ENCODE data around the gene CAPN14.

CAPN14 gene

DNA sequence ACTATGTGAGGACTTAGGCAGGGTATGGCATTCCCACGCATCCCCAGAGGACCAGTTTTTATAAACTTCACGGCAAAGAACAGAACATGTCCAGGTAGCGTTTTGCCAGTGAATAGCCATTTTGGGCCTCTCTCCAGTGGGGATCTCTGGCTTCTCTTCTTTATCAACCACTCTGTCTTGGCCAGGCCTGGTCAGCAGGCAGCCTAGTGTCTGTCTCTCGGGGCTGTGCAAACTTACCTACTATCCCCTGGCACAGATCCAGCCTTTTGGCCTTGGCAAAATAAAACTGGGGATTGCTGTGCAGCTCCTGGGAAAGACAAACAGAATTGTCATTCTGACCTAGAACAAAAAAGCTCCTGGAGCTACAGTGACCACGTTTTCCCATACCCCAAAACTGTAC, 14.5 kb downstream of the CAPN14 start:
- Histone ChIP-seq H3K27ac (ENCODE audit: low read length) (no peak overlapping the region), H3K9ac (ENCODE audit: low read length) (no peak overlapping the region), H3K9me3 (ENCODE audit: control insufficient read depth, low read depth, low read length) (no peaks in the 10 kb centered on the region), H3K4me1 (ENCODE audit: control insufficient read depth, low read depth, low read length) (peaks cover under 1% of the 10 kb centered on the region), H3K36me3 (ENCODE audit: control insufficient read depth, low read depth, low read length) (no peaks in the 10 kb centered on the region), H3K27me3 (ENCODE audit: control insufficient read depth, insufficient read depth, low read length) (no peaks in the 10 kb centered on the region), H3K4me3 (ENCODE audit: low read length) (no peak overlapping the region)

- no peaks in the 10 kb centered on the region for H3K27me3 ChIP-seq (ENCODE audit: control insufficient read depth, insufficient read depth, low read length)
- H3K4me1 ChIP-seq (ENCODE audit: control insufficient read depth, low read depth, low read length): no peaks in the 10 kb centered on the region
- H3K27ac ChIP-seq (ENCODE audit: low read length): no peak overlapping the region
- no peaks in the 10 kb centered on the region for H3K36me3 ChIP-seq (ENCODE audit: control insufficient read depth, low read depth, low read length)
- no peaks in the 10 kb centered on the region for H3K9me3 ChIP-seq (ENCODE audit: control insufficient read depth, low read depth, low read length)
- H3K4me3 ChIP-seq (ENCODE audit: low read length): no peak overlapping the region
- H3K9ac ChIP-seq (ENCODE audit: low read length): no peak overlapping the region
Measured at GRCh38 chr2:31202041-31202440, 15.3 kb downstream of the CAPN14 start.

DNA sequence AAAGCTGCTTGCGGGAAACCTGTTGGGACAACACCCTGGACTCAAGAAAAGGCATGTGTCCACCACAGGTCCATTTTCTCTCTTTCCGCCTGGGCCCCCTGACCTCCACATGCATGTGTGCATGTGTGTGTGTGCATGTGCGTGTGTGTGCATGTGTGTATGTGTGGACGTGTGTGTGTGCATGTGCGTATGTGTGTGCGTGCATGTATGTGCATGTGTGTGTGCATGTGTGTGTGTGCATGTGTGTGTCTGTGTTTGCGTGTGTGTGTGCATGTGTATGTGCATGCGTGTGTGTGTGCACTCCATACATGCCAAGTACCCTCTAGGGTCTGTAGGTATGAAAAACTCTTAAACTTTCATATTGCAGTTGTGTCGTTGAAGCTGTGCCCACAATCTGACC, 16.3 kb downstream of the CAPN14 start:
- Histone ChIP-seq H3K9me3 (ENCODE audit: control insufficient read depth, low read depth, low read length) (no peaks in the 10 kb centered on the region), H3K27me3 (ENCODE audit: control insufficient read depth, insufficient read depth, low read length) (no peaks in the 10 kb centered on the region), H3K36me3 (ENCODE audit: control insufficient read depth, low read depth, low read length) (no peaks in the 10 kb centered on the region), H3K9ac (ENCODE audit: low read length) (no peak overlapping the region), H3K27ac (ENCODE audit: low read length) (no peak overlapping the region), H3K4me1 (ENCODE audit: control insufficient read depth, low read depth, low read length) (no peaks in the 10 kb centered on the region), H3K4me3 (ENCODE audit: low read length) (no peak overlapping the region)

- Histone ChIP-seq H3K9me3 (ENCODE audit: control insufficient read depth, low read depth, low read length) (no peaks in the 10 kb centered on the region), H3K27ac (ENCODE audit: low read length) (no peak overlapping the region), H3K27me3 (ENCODE audit: control insufficient read depth, insufficient read depth, low read length) (no peaks in the 10 kb centered on the region), H3K4me1 (ENCODE audit: control insufficient read depth, low read depth, low read length) (no peaks in the 10 kb centered on the region), H3K9ac (ENCODE audit: low read length) (no peak overlapping the region), H3K36me3 (ENCODE audit: control insufficient read depth, low read depth, low read length) (no peaks in the 10 kb centered on the region), H3K4me3 (ENCODE audit: low read length) (no peak overlapping the region)
Measured at GRCh38 chr2:31199206-31199605, 18.1 kb downstream of the CAPN14 start.

GRCh38 chr2:31197669-31198068, 19.6 kb downstream of the CAPN14 start:
- Histone ChIP-seq H3K9ac (ENCODE audit: low read length) (no peak overlapping the region), H3K4me1 (ENCODE audit: control insufficient read depth, low read depth, low read length) (no peaks in the 10 kb centered on the region), H3K27me3 (ENCODE audit: control insufficient read depth, insufficient read depth, low read length) (no peaks in the 10 kb centered on the region), H3K27ac (ENCODE audit: low read length) (no peak overlapping the region), H3K4me3 (ENCODE audit: low read length) (no peak overlapping the region), H3K36me3 (ENCODE audit: control insufficient read depth, low read depth, low read length) (no peaks in the 10 kb centered on the region), H3K9me3 (ENCODE audit: control insufficient read depth, low read depth, low read length) (no peaks in the 10 kb centered on the region)

DNA sequence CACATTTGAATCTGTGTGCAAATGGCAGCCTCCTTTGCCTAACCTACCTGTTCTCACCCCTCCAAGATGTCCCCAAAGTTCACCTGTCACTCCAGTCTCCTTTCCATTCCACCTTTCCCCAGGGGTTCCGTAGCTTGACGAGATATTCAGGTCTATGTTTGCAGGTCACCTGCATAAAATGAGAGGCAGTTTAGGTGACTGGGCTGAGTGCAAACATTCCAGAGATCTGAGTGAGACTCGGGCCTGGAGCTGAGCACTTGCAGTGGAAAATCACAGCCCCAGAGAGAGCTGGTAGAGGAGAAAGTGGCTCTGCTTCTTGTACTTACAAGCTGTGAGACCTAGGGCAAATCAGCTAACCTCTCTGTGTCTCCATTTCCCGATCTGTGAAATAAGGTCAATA, 20.1 kb downstream of the CAPN14 start:
- no peaks in the 10 kb centered on the region for H3K4me1 ChIP-seq (ENCODE audit: control insufficient read depth, low read depth, low read length)
- no peaks in the 10 kb centered on the region for H3K27me3 ChIP-seq (ENCODE audit: control insufficient read depth, insufficient read depth, low read length)
- H3K9ac ChIP-seq (ENCODE audit: low read length): no peak overlapping the region
- H3K9me3 ChIP-seq (ENCODE audit: control insufficient read depth, low read depth, low read length): no peaks in the 10 kb centered on the region
- H3K36me3 ChIP-seq (ENCODE audit: control insufficient read depth, low read depth, low read length): no peaks in the 10 kb centered on the region
- no peak overlapping the region for H3K27ac ChIP-seq (ENCODE audit: low read length)
- H3K4me3 ChIP-seq (ENCODE audit: low read length): no peak overlapping the region

GRCh38 chr2:31196622-31197021, 20.7 kb downstream of the CAPN14 start:
- H3K27me3 ChIP-seq (ENCODE audit: control insufficient read depth, insufficient read depth, low read length): no peaks in the 10 kb centered on the region
- no peak overlapping the region for H3K9ac ChIP-seq (ENCODE audit: low read length)
- no peak overlapping the region for H3K27ac ChIP-seq (ENCODE audit: low read length)
- H3K36me3 ChIP-seq (ENCODE audit: control insufficient read depth, low read depth, low read length): no peaks in the 10 kb centered on the region
- no peaks in the 10 kb centered on the region for H3K4me1 ChIP-seq (ENCODE audit: control insufficient read depth, low read depth, low read length)
- no peak overlapping the region for H3K4me3 ChIP-seq (ENCODE audit: low read length)
- H3K9me3 ChIP-seq (ENCODE audit: control insufficient read depth, low read depth, low read length): no peaks in the 10 kb centered on the region

GRCh38 chr2:31193806-31194205, 23.5 kb downstream of the CAPN14 start:
- H3K9me3 ChIP-seq (ENCODE audit: control insufficient read depth, low read depth, low read length): no peaks in the 10 kb centered on the region
- H3K4me3 ChIP-seq (ENCODE audit: low read length): no peak overlapping the region
- H3K36me3 ChIP-seq (ENCODE audit: control insufficient read depth, low read depth, low read length): no peaks in the 10 kb centered on the region
- no peaks in the 10 kb centered on the region for H3K4me1 ChIP-seq (ENCODE audit: control insufficient read depth, low read depth, low read length)
- no peaks in the 10 kb centered on the region for H3K27me3 ChIP-seq (ENCODE audit: control insufficient read depth, insufficient read depth, low read length)
- H3K9ac ChIP-seq (ENCODE audit: low read length): no peak overlapping the region
- H3K27ac ChIP-seq (ENCODE audit: low read length): no peak overlapping the region

DNA sequence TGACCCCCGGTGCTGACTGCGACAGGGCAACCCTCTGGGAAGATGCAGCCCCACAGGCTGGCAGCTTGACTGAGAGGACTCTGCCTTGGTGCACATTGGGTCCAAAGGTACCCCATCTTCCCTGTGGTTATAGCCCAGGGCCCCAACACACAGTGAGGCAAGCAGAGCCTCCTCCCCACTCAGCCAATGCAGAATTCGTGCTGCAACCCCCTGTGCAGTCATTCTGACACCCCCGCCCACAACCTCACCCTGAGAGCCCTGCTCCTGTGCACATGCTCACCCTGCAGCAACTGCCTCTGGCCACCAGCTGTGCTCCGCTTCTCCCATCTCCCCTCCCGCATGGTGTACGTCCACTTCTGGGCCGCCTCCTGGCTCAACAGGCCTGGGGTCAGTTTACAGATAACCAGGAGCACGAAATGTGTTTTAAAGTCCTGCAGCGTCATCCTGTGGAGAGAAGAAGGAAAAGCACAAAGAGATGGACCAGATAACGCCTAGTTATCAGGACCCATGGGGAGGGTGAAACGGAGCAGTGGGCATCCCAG, 24.4 kb downstream of the CAPN14 start:
- Histone ChIP-seq H3K9ac (ENCODE audit: low read length) (no peak overlapping the region), H3K36me3 (ENCODE audit: control insufficient read depth, low read depth, low read length) (no peaks in the 10 kb centered on the region), H3K27me3 (ENCODE audit: control insufficient read depth, insufficient read depth, low read length) (no peaks in the 10 kb centered on the region), H3K9me3 (ENCODE audit: control insufficient read depth, low read depth, low read length) (no peaks in the 10 kb centered on the region), H3K27ac (ENCODE audit: low read length) (no peak overlapping the region), H3K4me1 (ENCODE audit: control insufficient read depth, low read depth, low read length) (no peaks in the 10 kb centered on the region), H3K4me3 (ENCODE audit: low read length) (no peak overlapping the region)

DNA sequence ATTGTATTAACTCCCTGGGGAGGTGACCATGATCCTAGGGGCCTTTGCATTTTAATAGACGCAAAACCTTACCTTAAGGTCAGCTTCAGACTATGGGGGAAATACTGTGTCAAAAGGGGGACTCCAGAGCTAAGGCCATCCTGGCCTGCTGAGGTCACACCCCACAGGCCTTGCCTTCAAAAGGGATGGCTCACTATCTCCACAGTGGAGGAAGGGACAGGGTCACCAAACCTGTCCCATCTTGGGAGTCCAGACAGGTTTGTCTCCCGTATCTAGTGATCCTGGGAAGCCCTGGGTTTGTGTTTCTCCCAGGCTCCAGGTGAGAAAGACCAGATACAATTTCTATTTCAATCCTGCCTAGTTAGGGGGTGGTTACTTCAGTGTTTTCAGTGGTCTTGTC, 24.9 kb downstream of the CAPN14 start:
- Histone ChIP-seq H3K4me1 (ENCODE audit: control insufficient read depth, low read depth, low read length) (no peaks in the 10 kb centered on the region), H3K27ac (ENCODE audit: low read length) (no peak overlapping the region), H3K4me3 (ENCODE audit: low read length) (no peak overlapping the region), H3K27me3 (ENCODE audit: control insufficient read depth, insufficient read depth, low read length) (no peaks in the 10 kb centered on the region), H3K9ac (ENCODE audit: low read length) (no peak overlapping the region), H3K9me3 (ENCODE audit: control insufficient read depth, low read depth, low read length) (no peaks in the 10 kb centered on the region), H3K36me3 (ENCODE audit: control insufficient read depth, low read depth, low read length) (no peaks in the 10 kb centered on the region)

DNA sequence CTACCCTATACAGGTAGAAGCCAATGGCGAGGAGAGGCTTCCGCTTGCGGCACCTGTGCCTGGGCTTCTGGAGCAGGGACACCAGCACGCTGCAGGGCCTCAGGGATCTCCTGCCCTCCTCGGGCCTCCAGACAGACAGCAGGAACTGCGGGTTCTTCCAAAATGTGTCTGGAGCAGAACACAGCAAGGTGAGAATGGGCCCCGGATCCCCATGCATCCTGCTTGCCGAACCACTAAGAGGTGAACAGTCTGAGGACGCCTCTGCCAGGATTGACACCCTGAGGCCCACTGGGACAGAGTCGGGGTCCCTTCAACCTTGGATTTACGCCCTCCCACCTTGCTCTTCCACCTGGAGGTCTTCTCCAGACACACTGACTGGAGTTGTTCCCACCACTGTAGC, 25.4 kb downstream of the CAPN14 start:
- no peaks in the 10 kb centered on the region for H3K4me1 ChIP-seq (ENCODE audit: control insufficient read depth, low read depth, low read length)
- H3K4me3 ChIP-seq (ENCODE audit: low read length): no peak overlapping the region
- H3K27me3 ChIP-seq (ENCODE audit: control insufficient read depth, insufficient read depth, low read length): no peaks in the 10 kb centered on the region
- no peaks in the 10 kb centered on the region for H3K36me3 ChIP-seq (ENCODE audit: control insufficient read depth, low read depth, low read length)
- no peaks in the 10 kb centered on the region for H3K9me3 ChIP-seq (ENCODE audit: control insufficient read depth, low read depth, low read length)
- no peak overlapping the region for H3K27ac ChIP-seq (ENCODE audit: low read length)
- H3K9ac ChIP-seq (ENCODE audit: low read length): no peak overlapping the region

DNA sequence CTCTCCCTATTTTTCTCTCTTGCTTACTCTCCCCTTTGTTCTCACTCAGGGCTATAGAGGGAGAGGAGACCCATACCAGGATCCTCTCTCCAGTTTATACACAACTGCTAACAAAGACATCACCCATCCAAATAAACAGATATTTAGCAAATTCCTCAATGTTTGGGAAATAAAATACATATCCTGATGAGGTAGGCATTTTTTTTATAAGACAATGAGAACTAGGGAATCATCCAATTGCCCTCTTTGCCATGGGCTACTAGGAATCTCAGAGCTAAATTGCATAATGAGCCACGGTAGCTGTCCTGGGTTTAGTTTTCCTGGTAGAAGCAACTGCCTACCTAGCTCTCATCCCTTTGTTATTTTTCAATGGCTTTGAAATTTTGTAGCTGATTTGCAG, 27.1 kb downstream of the CAPN14 start:
- Histone ChIP-seq H3K9me3 (ENCODE audit: control insufficient read depth, low read depth, low read length) (no peaks in the 10 kb centered on the region), H3K9ac (ENCODE audit: low read length) (no peak overlapping the region), H3K36me3 (ENCODE audit: control insufficient read depth, low read depth, low read length) (no peaks in the 10 kb centered on the region), H3K4me3 (ENCODE audit: low read length) (no peak overlapping the region), H3K27ac (ENCODE audit: low read length) (no peak overlapping the region), H3K4me1 (ENCODE audit: control insufficient read depth, low read depth, low read length) (no peaks in the 10 kb centered on the region), H3K27me3 (ENCODE audit: control insufficient read depth, insufficient read depth, low read length) (no peaks in the 10 kb centered on the region)

All from iPS-18a (cell line).